ENCODE measurements around the gene ELK3. TPM values are rescaled to one million over a fixed set of nuclear protein-coding genes. Genes with fewer than 3 reads are reported as not detected.

The ELK3 gene
- polyA plus RNA-seq, 1 of the 3 experiments (the other 2 are of a cell fraction), result 33.8 TPM

- Histone ChIP-seq H3K27me3 (ENCODE audit: insufficient read depth) (no peaks in the 10 kb centered on the region), H3K4me3 (ENCODE audit: low read depth in 2 of 2, low read length in 1 of 2) (no peak overlapping the region), H3K36me3 (replicated peaks in 1 of 2; ENCODE audit: control insufficient read depth in 1 of 2, insufficient read depth in 2 of 2, low read length in 1 of 2) (peaks cover 33 to 50% of the 10 kb centered on the region in 2 experiments), H3F3A (replicated peaks; ENCODE audit: insufficient read depth) (peaks cover 3% of the 10 kb centered on the region), H3K9ac (no peak overlapping the region), H3K9me3 (no peaks in the 10 kb centered on the region), H3K9me2 (no peaks in the 10 kb centered on the region), H2AFZ (ENCODE audit: low read depth) (no peak overlapping the region), H3K4me1 (ENCODE audit: control insufficient read depth in 1 of 2, insufficient read depth in 2 of 2, low read depth in 1 of 2, low read length in 1 of 2) (peaks cover 7 to 22% of the 10 kb centered on the region in 2 experiments; a peak in 2 of 4 replicates), H3K4me2 (no peak overlapping the region; the same call in 1 of the 2 replicates), H3K79me2 (ENCODE audit: insufficient read depth) (peaks cover 100% of the 10 kb centered on the region), H4K20me1 (ENCODE audit: insufficient read depth) (peaks cover 87% of the 10 kb centered on the region), H3K27ac (ENCODE audit: low read depth in 2 of 2, low read length in 1 of 2) (no peak overlapping the region)
- 85% methylated on average over 13 of the region's 13 CpGs for WGBS (ENCODE audit: low lambda C conversion rate)
- CTCF ChIA-PET, result interaction anchor here (1.1 kb wide), 1 partner anchor 10 kb away, joined by 4 read pairs; no protein-coding TSS in a partner anchor
- TF ChIP-seq JUND (IDR thresholded peaks at IDR 0.05) (peak; percentile 46; the same call in 1 of the 2 replicates), FOSL2 (IDR thresholded peaks at IDR 0.05; ENCODE audit: borderline replicate concordance, low read depth) (peak; percentile 46; the same call in 1 of the 2 replicates), EP300 (IDR thresholded peaks at IDR 0.05; ENCODE audit: borderline replicate concordance in 1 of 2, low read depth in 1 of 2, low read length in 1 of 2) (no peak)
- no peak for DNase-seq
- POLR2A ChIA-PET, result no interaction called here
These were observed 53.4 kb downstream of the ELK3 start for GRCh38 chr12:96247563-96247962.

- no peaks in the 10 kb centered on the region for H3K9me2 ChIP-seq
- TF ChIP-seq GABPA (IDR thresholded peaks at IDR 0.05; ENCODE audit: low read depth) (no peak), GATA2 (CRISPR knock-in tag; IDR thresholded peaks at IDR 0.05) (no peak), MXI1 (IDR thresholded peaks at IDR 0.05; ENCODE audit: low read depth, low read length) (no peak), FOSL2 (IDR thresholded peaks at IDR 0.05; ENCODE audit: borderline replicate concordance, low read depth) (no peak), ZBTB33 (IDR thresholded peaks at IDR 0.05; ENCODE audit: borderline replicate concordance, low read depth) (no peak)
- H4K20me1 ChIP-seq (ENCODE audit: insufficient read depth), result peaks cover 87% of the 10 kb centered on the region
- no peaks in the 10 kb centered on the region for H3K27me3 ChIP-seq (ENCODE audit: insufficient read depth)
- no peak overlapping the region for H3K9ac ChIP-seq
- no peaks in the 10 kb centered on the region for H3F3A ChIP-seq (replicated peaks; ENCODE audit: insufficient read depth)
- H3K27ac ChIP-seq (ENCODE audit: low read depth in 2 of 2, low read length in 1 of 2), result no peak overlapping the region
- DNase-seq, result no peak
- H3K36me3 ChIP-seq (replicated peaks in 1 of 2; ENCODE audit: control insufficient read depth in 1 of 2, insufficient read depth in 2 of 2, low read length in 1 of 2), result peaks cover 33 to 55% of the 10 kb centered on the region in 2 experiments
- WGBS (ENCODE audit: low lambda C conversion rate), result 93% methylated on average over 11 of the region's 17 CpGs
- no peaks in the 10 kb centered on the region for H3K9me3 ChIP-seq
- no peak overlapping the region for H3K4me2 ChIP-seq
- peaks cover 7 to 19% of the 10 kb centered on the region in 2 experiments; a peak in 2 of 4 replicates for H3K4me1 ChIP-seq (ENCODE audit: control insufficient read depth in 1 of 2, insufficient read depth in 2 of 2, low read depth in 1 of 2, low read length in 1 of 2)
- peaks cover 100% of the 10 kb centered on the region for H3K79me2 ChIP-seq (ENCODE audit: insufficient read depth)
- POLR2A ChIA-PET, result no interaction called here
- H3K4me3 ChIP-seq (ENCODE audit: low read depth in 2 of 2, low read length in 1 of 2), result no peak overlapping the region
- H2AFZ ChIP-seq (ENCODE audit: low read depth), result no peak overlapping the region
- CTCF ChIA-PET, result interaction anchor here (3.1 kb wide), 1 partner anchor 9 kb away, joined by 15 read pairs; no protein-coding TSS in a partner anchor
These were observed 54.2 kb downstream of the ELK3 start for GRCh38 chr12:96248136-96248931.

Data from SK-N-SH (cell line).